ENCODE measurements around the gene MYO1A. TPM values are rescaled to one million over a fixed set of nuclear protein-coding genes. Genes with fewer than 3 reads are reported as not detected.

The MYO1A gene
- total and polyA plus RNA-seq, 10 of the 15 experiments (the other 5 are each of a cell fraction or from before 2014, with no cell fraction given) = 0.01 to 0.34 (median 0.15) TPM; not detected in 2

DNA sequence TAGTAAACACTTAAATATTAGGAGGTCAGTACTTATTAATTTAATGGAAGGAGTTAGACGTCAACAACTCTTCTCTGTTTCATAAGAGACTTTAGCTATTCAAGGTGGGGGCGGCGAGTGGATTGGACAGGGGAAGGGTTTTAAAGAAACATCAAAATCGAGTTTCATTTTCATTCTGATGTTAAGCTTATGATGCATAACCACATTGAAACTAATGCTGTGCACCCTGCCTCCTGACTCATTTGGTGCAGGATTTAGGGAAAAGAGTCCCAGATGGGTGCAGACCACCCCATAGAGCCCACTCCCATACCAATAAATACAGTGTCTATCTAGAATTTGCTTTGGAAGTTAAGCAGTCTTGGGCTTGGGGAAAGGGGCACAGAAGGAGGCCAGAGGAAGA lies 50.9 kb downstream of the MYO1A start (continued):
- TF ChIP-seq, protein P1, sequence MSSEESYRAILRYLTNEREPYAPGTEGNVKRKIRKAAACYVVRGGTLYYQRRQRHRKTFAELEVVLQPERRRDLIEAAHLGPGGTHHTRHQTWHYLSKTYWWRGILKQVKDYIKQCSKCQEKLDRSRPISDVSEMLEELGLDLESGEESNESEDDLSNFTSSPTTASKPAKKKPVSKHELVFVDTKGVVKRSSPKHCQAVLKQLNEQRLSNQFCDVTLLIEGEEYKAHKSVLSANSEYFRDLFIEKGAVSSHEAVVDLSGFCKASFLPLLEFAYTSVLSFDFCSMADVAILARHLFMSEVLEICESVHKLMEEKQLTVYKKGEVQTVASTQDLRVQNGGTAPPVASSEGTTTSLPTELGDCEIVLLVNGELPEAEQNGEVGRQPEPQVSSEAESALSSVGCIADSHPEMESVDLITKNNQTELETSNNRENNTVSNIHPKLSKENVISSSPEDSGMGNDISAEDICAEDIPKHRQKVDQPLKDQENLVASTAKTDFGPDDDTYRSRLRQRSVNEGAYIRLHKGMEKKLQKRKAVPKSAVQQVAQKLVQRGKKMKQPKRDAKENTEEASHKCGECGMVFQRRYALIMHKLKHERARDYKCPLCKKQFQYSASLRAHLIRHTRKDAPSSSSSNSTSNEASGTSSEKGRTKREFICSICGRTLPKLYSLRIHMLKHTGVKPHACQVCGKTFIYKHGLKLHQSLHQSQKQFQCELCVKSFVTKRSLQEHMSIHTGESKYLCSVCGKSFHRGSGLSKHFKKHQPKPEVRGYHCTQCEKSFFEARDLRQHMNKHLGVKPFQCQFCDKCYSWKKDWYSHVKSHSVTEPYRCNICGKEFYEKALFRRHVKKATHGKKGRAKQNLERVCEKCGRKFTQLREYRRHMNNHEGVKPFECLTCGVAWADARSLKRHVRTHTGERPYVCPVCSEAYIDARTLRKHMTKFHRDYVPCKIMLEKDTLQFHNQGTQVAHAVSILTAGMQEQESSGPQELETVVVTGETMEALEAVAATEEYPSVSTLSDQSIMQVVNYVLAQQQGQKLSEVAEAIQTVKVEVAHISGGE (CRISPR knock-in tag; IDR thresholded peaks at IDR 0.05) = no peak
- TF ChIP-seq STAT3 (IDR thresholded peaks at IDR 0.05; ENCODE audit: low read depth, low read length) (no peak), YBX1 (IDR thresholded peaks at IDR 0.05) (no peak), HDAC6 (IDR thresholded peaks at IDR 0.05; ENCODE audit: unreplicated experiment) (no peak), TCF7 (IDR thresholded peaks at IDR 0.05; ENCODE audit: borderline replicate concordance) (no peak), RCOR1 (conservative IDR thresholded peaks at IDR 0.05; ENCODE audit: low read depth, low read length) (no peak), NRF1 (conservative IDR thresholded peaks at IDR 0.05; ENCODE audit: low read depth, low read length) (no peak), RBBP5 (conservative IDR thresholded peaks at IDR 0.05) (no peak), NFXL1 (IDR thresholded peaks at IDR 0.05; ENCODE audit: borderline replicate concordance) (no peak), SIX5 (IDR thresholded peaks at IDR 0.05; ENCODE audit: low read depth, low read length, severe bottlenecking) (no peak), FOXM1 (IDR thresholded peaks at IDR 0.05; ENCODE audit: low read depth, low read length) (no peak), SMARCA5 (IDR thresholded peaks at IDR 0.05) (no peak)
- TF ChIP-seq, protein P2, sequence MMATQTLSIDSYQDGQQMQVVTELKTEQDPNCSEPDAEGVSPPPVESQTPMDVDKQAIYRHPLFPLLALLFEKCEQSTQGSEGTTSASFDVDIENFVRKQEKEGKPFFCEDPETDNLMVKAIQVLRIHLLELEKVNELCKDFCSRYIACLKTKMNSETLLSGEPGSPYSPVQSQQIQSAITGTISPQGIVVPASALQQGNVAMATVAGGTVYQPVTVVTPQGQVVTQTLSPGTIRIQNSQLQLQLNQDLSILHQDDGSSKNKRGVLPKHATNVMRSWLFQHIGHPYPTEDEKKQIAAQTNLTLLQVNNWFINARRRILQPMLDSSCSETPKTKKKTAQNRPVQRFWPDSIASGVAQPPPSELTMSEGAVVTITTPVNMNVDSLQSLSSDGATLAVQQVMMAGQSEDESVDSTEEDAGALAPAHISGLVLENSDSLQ (IDR thresholded peaks at IDR 0.05) = peak; percentile 17; the same call in 1 of the 2 replicates
- TF ChIP-seq, protein P3, sequence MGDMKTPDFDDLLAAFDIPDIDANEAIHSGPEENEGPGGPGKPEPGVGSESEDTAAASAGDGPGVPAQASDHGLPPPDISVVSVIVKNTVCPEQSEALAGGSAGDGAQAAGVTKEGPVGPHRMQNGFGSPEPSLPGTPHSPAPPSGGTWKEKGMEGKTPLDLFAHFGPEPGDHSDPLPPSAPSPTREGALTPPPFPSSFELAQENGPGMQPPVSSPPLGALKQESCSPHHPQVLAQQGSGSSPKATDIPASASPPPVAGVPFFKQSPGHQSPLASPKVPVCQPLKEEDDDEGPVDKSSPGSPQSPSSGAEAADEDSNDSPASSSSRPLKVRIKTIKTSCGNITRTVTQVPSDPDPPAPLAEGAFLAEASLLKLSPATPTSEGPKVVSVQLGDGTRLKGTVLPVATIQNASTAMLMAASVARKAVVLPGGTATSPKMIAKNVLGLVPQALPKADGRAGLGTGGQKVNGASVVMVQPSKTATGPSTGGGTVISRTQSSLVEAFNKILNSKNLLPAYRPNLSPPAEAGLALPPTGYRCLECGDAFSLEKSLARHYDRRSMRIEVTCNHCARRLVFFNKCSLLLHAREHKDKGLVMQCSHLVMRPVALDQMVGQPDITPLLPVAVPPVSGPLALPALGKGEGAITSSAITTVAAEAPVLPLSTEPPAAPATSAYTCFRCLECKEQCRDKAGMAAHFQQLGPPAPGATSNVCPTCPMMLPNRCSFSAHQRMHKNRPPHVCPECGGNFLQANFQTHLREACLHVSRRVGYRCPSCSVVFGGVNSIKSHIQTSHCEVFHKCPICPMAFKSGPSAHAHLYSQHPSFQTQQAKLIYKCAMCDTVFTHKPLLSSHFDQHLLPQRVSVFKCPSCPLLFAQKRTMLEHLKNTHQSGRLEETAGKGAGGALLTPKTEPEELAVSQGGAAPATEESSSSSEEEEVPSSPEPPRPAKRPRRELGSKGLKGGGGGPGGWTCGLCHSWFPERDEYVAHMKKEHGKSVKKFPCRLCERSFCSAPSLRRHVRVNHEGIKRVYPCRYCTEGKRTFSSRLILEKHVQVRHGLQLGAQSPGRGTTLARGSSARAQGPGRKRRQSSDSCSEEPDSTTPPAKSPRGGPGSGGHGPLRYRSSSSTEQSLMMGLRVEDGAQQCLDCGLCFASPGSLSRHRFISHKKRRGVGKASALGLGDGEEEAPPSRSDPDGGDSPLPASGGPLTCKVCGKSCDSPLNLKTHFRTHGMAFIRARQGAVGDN (IDR thresholded peaks at IDR 0.05) = no peak
- TF ChIP-seq, protein P4, sequence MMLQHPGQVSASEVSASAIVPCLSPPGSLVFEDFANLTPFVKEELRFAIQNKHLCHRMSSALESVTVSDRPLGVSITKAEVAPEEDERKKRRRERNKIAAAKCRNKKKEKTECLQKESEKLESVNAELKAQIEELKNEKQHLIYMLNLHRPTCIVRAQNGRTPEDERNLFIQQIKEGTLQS (IDR thresholded peaks at IDR 0.05; ENCODE audit: borderline replicate concordance, extremely low read depth, low read depth, low read length) = no peak

Data from GM12878 (cell line).